ENCODE results near the gene CYP19A1. TPM values are rescaled to one million over a fixed set of nuclear protein-coding genes. Genes with fewer than 3 reads are reported as not detected.

CYP19A1 gene
- polyA plus RNA-seq, 1 of the 3 experiments (the other 2 are of a cell fraction) = 0.03 TPM

DNA sequence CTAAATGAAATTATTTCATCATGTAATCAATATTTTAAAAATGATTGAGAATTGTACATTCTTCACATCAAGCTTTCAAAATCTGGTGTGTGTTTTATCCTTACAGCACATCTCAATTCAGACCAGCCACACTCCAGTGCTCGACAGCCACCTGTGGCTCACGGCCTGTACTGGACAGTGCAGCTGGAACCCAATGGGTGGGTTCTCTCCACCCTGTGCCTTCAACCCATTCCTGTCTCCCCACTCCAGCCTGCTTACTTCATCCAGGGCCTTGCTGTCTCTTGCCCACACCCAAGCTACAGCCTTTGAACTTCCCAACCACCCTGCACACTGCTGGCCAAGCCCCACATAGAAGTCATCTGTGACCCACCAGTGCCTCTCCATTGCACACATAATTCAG, 17.6 kb downstream of the CYP19A1 start:
- CTCF ChIA-PET = no interaction called here
- Histone ChIP-seq H3F3A (replicated peaks; ENCODE audit: insufficient read depth) (no peaks in the 10 kb centered on the region), H3K4me2 (no peak overlapping the region), H4K20me1 (ENCODE audit: insufficient read depth) (no peaks in the 10 kb centered on the region), H3K27me3 (ENCODE audit: insufficient read depth) (no peaks in the 10 kb centered on the region), H3K36me3 (replicated peaks in 1 of 2; ENCODE audit: control insufficient read depth in 1 of 2, insufficient read depth in 2 of 2, low read length in 1 of 2) (no peaks in the 10 kb centered on the region), H3K79me2 (ENCODE audit: insufficient read depth) (no peaks in the 10 kb centered on the region), H2AFZ (ENCODE audit: low read depth) (no peak overlapping the region), H3K4me1 (ENCODE audit: control insufficient read depth in 1 of 2, insufficient read depth in 2 of 2, low read depth in 1 of 2, low read length in 1 of 2) (no peaks in the 10 kb centered on the region), H3K27ac (ENCODE audit: low read depth in 2 of 2, low read length in 1 of 2) (no peak overlapping the region), H3K9ac (no peak overlapping the region), H3K9me3 (no peaks in the 10 kb centered on the region), H3K4me3 (ENCODE audit: low read depth in 2 of 2, low read length in 1 of 2) (no peak overlapping the region), H3K9me2 (no peaks in the 10 kb centered on the region)
- WGBS (ENCODE audit: low lambda C conversion rate) = 20% methylated on average over 2 of the region's 2 CpGs
- DNase-seq = no peak
- POLR2A ChIA-PET = no interaction called here
- TF ChIP-seq RAD21 (IDR thresholded peaks at IDR 0.05; ENCODE audit: low read length) (no peak), POLR2AphosphoS5 (IDR thresholded peaks at IDR 0.05; ENCODE audit: low read depth, low read length) (no peak), RFX5 (IDR thresholded peaks at IDR 0.05; ENCODE audit: low read length) (no peak), MXI1 (IDR thresholded peaks at IDR 0.05; ENCODE audit: low read depth, low read length) (no peak), GATA2 (CRISPR knock-in tag; IDR thresholded peaks at IDR 0.05) (no peak), NFIC (IDR thresholded peaks at IDR 0.05; ENCODE audit: borderline replicate concordance) (no peak)
- TF ChIP-seq, protein P1, sequence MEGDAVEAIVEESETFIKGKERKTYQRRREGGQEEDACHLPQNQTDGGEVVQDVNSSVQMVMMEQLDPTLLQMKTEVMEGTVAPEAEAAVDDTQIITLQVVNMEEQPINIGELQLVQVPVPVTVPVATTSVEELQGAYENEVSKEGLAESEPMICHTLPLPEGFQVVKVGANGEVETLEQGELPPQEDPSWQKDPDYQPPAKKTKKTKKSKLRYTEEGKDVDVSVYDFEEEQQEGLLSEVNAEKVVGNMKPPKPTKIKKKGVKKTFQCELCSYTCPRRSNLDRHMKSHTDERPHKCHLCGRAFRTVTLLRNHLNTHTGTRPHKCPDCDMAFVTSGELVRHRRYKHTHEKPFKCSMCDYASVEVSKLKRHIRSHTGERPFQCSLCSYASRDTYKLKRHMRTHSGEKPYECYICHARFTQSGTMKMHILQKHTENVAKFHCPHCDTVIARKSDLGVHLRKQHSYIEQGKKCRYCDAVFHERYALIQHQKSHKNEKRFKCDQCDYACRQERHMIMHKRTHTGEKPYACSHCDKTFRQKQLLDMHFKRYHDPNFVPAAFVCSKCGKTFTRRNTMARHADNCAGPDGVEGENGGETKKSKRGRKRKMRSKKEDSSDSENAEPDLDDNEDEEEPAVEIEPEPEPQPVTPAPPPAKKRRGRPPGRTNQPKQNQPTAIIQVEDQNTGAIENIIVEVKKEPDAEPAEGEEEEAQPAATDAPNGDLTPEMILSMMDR (IDR thresholded peaks at IDR 0.05) = no peak
- TF ChIP-seq, protein P2, sequence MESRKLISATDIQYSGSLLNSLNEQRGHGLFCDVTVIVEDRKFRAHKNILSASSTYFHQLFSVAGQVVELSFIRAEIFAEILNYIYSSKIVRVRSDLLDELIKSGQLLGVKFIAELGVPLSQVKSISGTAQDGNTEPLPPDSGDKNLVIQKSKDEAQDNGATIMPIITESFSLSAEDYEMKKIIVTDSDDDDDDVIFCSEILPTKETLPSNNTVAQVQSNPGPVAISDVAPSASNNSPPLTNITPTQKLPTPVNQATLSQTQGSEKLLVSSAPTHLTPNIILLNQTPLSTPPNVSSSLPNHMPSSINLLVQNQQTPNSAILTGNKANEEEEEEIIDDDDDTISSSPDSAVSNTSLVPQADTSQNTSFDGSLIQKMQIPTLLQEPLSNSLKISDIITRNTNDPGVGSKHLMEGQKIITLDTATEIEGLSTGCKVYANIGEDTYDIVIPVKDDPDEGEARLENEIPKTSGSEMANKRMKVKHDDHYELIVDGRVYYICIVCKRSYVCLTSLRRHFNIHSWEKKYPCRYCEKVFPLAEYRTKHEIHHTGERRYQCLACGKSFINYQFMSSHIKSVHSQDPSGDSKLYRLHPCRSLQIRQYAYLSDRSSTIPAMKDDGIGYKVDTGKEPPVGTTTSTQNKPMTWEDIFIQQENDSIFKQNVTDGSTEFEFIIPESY (IDR thresholded peaks at IDR 0.05; ENCODE audit: borderline replicate concordance, low read depth) = no peak
- TF ChIP-seq, protein P3, sequence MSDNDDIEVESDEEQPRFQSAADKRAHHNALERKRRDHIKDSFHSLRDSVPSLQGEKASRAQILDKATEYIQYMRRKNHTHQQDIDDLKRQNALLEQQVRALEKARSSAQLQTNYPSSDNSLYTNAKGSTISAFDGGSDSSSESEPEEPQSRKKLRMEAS (IDR thresholded peaks at IDR 0.05; ENCODE audit: low read depth) = no peak

DNA sequence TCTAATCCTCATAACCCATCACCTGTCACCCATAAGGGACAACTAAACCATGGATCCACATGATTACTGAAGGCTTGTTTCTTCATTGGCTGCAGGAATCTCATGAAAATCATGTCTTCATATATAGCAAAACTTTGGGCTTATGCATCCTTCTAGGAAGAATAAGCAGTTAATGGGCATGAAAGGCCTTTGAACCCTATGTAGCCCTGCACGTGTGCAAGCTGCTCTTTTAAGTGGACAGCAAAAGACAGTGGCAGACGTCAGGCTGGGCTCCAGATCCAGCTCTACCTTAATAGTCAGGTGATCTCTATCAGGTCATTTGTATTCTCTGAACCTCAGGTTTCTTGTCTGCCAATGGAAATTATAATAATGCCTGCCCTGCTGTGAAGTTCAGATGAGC, 18.9 kb downstream of the CYP19A1 start:
- no peaks in the 10 kb centered on the region for H3F3A ChIP-seq (replicated peaks; ENCODE audit: insufficient read depth)
- ChIA-PET CTCF (interaction anchor here (1.0 to 1.2 kb wide), 3 partner anchors 13 to 82 kb away, joined by 3 to 4 read pairs (median 4); no protein-coding TSS in a partner anchor), POLR2A (no interaction called here)
- H3K36me3 ChIP-seq (replicated peaks in 1 of 2; ENCODE audit: control insufficient read depth in 1 of 2, insufficient read depth in 2 of 2, low read length in 1 of 2) = no peaks in the 10 kb centered on the region
- H3K4me3 ChIP-seq (ENCODE audit: low read depth in 2 of 2, low read length in 1 of 2) = no peak overlapping the region
- H2AFZ ChIP-seq (ENCODE audit: low read depth) = no peak overlapping the region
- no peak overlapping the region for H3K27ac ChIP-seq (ENCODE audit: low read depth in 2 of 2, low read length in 1 of 2)
- H3K79me2 ChIP-seq (ENCODE audit: insufficient read depth) = no peaks in the 10 kb centered on the region
- no peaks in the 10 kb centered on the region for H3K9me2 ChIP-seq
- no peak for TF ChIP-seq RXRA (IDR thresholded peaks at IDR 0.05; ENCODE audit: borderline replicate concordance, low read depth)
- TF ChIP-seq, protein P2 (IDR thresholded peaks at IDR 0.05; ENCODE audit: borderline replicate concordance, low read depth) = no peak
- 13% methylated on average over 2 of the region's 2 CpGs for WGBS (ENCODE audit: low lambda C conversion rate)
- no peaks in the 10 kb centered on the region for H4K20me1 ChIP-seq (ENCODE audit: insufficient read depth)
- H3K27me3 ChIP-seq (ENCODE audit: insufficient read depth) = no peaks in the 10 kb centered on the region
- DNase-seq = no peak
- no peaks in the 10 kb centered on the region for H3K9me3 ChIP-seq
- no peak overlapping the region for H3K4me2 ChIP-seq
- H3K9ac ChIP-seq = no peak overlapping the region
- no peaks in the 10 kb centered on the region for H3K4me1 ChIP-seq (ENCODE audit: control insufficient read depth in 1 of 2, insufficient read depth in 2 of 2, low read depth in 1 of 2, low read length in 1 of 2)

Data from SK-N-SH (cell line).